ENCODE results near the gene POP7.
"Not testable (repeated sequence)": the region's sequence is repeated elsewhere in the genome, so short reads cannot be mapped to it uniquely, and the experiment has no call there.

The POP7 gene

GRCh38 chr7:100720671-100721504 lies 15.0 kb downstream of the POP7 start:
- no peak for TF ChIP-seq CTCF (IDR thresholded peaks at IDR 0.05; ENCODE audit: low read depth, low read length)
- H3K36me3 ChIP-seq: no peaks in the 10 kb centered on the region
- no peak for DNase-seq

GRCh38 chr7:100721505-100721812 lies 15.5 kb downstream of the POP7 start:
- DNase-seq: no peak
- Histone ChIP-seq H3K4me3 (ENCODE audit: low read depth, low read length) (no peak overlapping the region), H3K9me3 (ENCODE audit: severe bottlenecking) (no peaks in the 10 kb centered on the region), H3K36me3 (no peaks in the 10 kb centered on the region), H3K27ac (no peak overlapping the region), H3K27me3 (ENCODE audit: insufficient read depth, low read depth, severe bottlenecking) (peaks cover 68% of the 10 kb centered on the region)
- TF ChIP-seq CTCF (IDR thresholded peaks at IDR 0.05; ENCODE audit: low read depth, low read length): no peak

More at GRCh38 chr7:100720671-100721504, 15.0 kb downstream of the POP7 start:
- Histone ChIP-seq H3K27ac (no peak overlapping the region), H3K27me3 (ENCODE audit: insufficient read depth, low read depth, severe bottlenecking) (peaks cover 65% of the 10 kb centered on the region), H3K4me3 (ENCODE audit: low read depth, low read length) (no peak overlapping the region), H3K9me3 (ENCODE audit: severe bottlenecking) (no peaks in the 10 kb centered on the region)

GRCh38 chr7:100722480-100723212 lies 16.7 kb downstream of the POP7 start:
- no peak for DNase-seq
- TF ChIP-seq CTCF (IDR thresholded peaks at IDR 0.05; ENCODE audit: low read depth, low read length): no peak
- no peaks in the 10 kb centered on the region for H3K36me3 ChIP-seq
- no peak overlapping the region for H3K27ac ChIP-seq
- H3K9me3 ChIP-seq (ENCODE audit: severe bottlenecking): no peaks in the 10 kb centered on the region
- no peak overlapping the region for H3K4me3 ChIP-seq (ENCODE audit: low read depth, low read length)
- peaks cover 80% of the 10 kb centered on the region for H3K27me3 ChIP-seq (ENCODE audit: insufficient read depth, low read depth, severe bottlenecking)

- no peak for DNase-seq
- no peak for TF ChIP-seq CTCF (IDR thresholded peaks at IDR 0.05; ENCODE audit: low read depth, low read length)
- H3K36me3 ChIP-seq: no peaks in the 10 kb centered on the region
- H3K27ac ChIP-seq: no peak overlapping the region
- H3K9me3 ChIP-seq (ENCODE audit: severe bottlenecking): no peaks in the 10 kb centered on the region
- no peak overlapping the region for H3K4me3 ChIP-seq (ENCODE audit: low read depth, low read length)
- H3K27me3 ChIP-seq (ENCODE audit: insufficient read depth, low read depth, severe bottlenecking): peaks cover 92% of the 10 kb centered on the region
Measured at GRCh38 chr7:100723732-100724275, 17.9 kb downstream of the POP7 start.

- H3K9me3 ChIP-seq (ENCODE audit: severe bottlenecking); H3K4me3 ChIP-seq (ENCODE audit: low read depth, low read length); DNase-seq; H3K27ac ChIP-seq; H3K36me3 ChIP-seq: not testable (repeated sequence)
- peaks cover 92% of the 10 kb centered on the region for H3K27me3 ChIP-seq (ENCODE audit: insufficient read depth, low read depth, severe bottlenecking)
Measured at GRCh38 chr7:100724364-100724763, 18.4 kb downstream of the POP7 start.

GRCh38 chr7:100726996-100727761 lies 21.3 kb downstream of the POP7 start:
- Histone ChIP-seq H3K9me3 (ENCODE audit: severe bottlenecking) (no peaks in the 10 kb centered on the region), H3K36me3 (no peaks in the 10 kb centered on the region), H3K4me3 (ENCODE audit: low read depth, low read length) (no peak overlapping the region), H3K27ac (no peak overlapping the region), H3K27me3 (ENCODE audit: insufficient read depth, low read depth, severe bottlenecking) (peaks cover 68% of the 10 kb centered on the region)
- TF ChIP-seq CTCF (IDR thresholded peaks at IDR 0.05; ENCODE audit: low read depth, low read length): no peak
- no peak for DNase-seq

All from WERI-Rb-1 (cell line).